Sciatic nerve (tissue), 2 donors: ENCODE results near the gene C1orf21. TPM values are rescaled to one million over a fixed set of nuclear protein-coding genes. Genes with fewer than 3 reads are reported as not detected.

Source experiments
- ATAC-seq: fragments of 200-7000 bp; cut with Tn5 transposase; one replicate; pipeline ENCODE4 v1.9.1; 2020; ENCODE audit warnings: mild to moderate bottlenecking, moderate library complexity
- DNase-seq: peaks from one replicate; pipeline ENCODE4 v3.0.0-alpha.2; 2020; ENCODE audit warnings: low spot score
- intact Hi-C: fragments of 100-400 bp; cut with DNase I; formaldehyde crosslinking; loops from one replicate; pipeline ENCODE4 v1.14.2; 2022
- total RNA-seq: library from RNA; stranded (reverse); fragmentation: NEBNext Ultra II Directional; extraction: Animal tissue kit (Norgen Biotek cat#: 25700); gene quantifications from one replicate; pipeline ENCODE4 v1.2.1, GENCODE V29; 2021
- donor health status: DM: no; HTN: no; CAD: no.
- donor health status: DM: no; HTN: no; CAD: no.

C1orf21 gene
- total RNA-seq, 1 donor from 2014 or later, result 81.0 TPM

DNA sequence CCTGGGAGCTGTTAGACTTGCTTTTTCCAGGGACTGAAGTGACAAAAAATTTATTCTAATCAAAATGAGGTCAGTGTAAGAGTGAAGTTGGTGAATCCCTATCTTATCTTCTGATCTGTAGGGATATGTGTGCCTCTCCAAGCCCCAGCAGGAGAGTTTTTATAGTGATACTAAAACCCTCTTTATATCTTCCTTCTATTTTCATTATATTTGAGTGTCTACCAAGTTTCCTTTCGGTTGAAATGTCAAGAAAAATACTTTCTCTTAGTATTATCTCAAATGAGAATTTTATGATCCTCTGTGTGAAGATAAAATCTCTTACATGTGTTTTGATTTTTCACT, 18.9 kb downstream of the C1orf21 start:
- intact Hi-C loops, result loop anchor here (5.0 kb wide), 1 partner anchor 1563 kb away; no protein-coding TSS in a partner anchor
- DNase-seq (no peak), ATAC-seq (no peak)

DNA sequence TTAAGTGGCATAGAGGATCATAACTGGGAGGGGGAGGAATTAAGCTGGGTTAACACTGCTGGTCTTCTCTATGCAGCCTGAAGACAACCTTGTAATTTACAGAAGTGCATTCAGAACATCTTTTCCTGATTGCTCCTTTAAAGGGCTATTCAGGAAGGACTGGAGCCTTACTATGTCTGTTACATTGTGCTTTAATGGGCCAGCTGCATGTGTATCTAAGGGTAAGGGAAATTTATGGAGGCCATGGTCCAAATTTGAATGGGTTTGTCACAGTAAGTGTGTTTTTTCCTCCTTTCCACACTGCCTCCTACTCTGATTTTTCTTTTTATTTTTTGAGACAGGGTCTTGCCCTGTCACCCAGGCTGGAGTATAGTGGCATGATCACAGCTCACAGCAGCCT, 19.6 kb downstream of the C1orf21 start:
- DNase-seq (no peak), ATAC-seq (no peak)
- intact Hi-C loops, result loop anchor here (5.0 kb wide), 1 partner anchor 1564 kb away; no protein-coding TSS in a partner anchor

DNA sequence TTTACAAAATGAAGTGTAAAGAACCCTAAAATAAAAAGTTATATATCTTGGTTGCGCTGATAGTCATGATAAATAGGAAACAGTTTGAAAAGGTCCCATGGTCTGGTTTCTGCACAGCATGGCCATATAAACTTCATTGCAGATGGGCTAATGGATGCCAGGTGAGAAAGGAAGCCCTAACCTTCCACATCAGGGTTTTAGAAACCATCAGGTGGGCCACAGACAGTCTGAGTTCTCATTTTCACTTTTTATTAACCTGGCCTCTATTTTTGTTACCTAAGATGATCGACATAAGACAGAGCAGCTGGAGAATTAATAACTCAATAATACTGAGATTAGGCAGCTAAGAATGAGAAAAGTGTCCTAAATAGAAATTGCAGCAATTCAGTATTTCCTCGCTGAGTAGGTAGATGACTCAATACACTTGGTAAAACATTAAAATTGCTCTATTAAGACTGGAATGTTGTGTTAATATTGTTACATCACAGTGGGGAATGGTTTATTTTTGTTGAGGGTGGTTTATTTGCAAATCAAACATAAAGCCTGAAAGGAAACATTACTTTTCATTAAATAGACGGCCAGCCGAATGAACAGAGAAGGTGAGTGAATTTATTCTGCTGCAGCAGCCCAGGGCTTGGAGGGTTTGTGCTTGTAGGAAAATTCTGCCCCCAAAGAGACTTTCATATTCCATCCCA, 21.1 kb downstream of the C1orf21 start:
- DNase-seq, result no peak
- intact Hi-C loops, result loop anchor here (5.0 kb wide), 1 partner anchor 1566 kb away; no protein-coding TSS in a partner anchor
- peak; percentile 48 for ATAC-seq

DNA sequence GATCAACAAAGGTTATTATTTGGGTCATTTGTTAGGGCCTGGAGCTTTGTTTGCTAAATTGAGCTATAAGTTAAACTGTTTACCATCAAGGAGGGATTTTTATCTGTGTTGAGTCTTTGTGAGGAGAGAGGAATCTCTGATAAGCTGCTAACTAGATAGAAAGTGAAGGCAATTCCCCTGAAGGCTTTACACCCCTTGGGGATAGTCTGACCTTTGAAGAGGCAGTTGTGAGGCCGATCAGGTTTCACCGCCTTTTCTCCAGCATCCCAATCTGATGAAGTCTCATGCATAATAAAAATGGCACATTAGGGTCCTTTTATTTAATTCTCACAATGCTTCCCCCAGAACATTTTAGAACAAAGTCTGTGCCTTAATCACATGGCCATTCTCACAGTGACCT, 21.8 kb downstream of the C1orf21 start:
- ATAC-seq, result peak; percentile 23
- intact Hi-C loops, result loop anchor here (5.0 kb wide), 1 partner anchor 1566 kb away; no protein-coding TSS in a partner anchor
- DNase-seq, result no peak

- no peak for DNase-seq
- intact Hi-C loops, result loop anchor here (5.0 kb wide), 1 partner anchor 1567 kb away; no protein-coding TSS in a partner anchor
- peak; percentile 44 for ATAC-seq
Observed at GRCh38 chr1:184409011-184409410, 22.2 kb downstream of the C1orf21 start.

DNA sequence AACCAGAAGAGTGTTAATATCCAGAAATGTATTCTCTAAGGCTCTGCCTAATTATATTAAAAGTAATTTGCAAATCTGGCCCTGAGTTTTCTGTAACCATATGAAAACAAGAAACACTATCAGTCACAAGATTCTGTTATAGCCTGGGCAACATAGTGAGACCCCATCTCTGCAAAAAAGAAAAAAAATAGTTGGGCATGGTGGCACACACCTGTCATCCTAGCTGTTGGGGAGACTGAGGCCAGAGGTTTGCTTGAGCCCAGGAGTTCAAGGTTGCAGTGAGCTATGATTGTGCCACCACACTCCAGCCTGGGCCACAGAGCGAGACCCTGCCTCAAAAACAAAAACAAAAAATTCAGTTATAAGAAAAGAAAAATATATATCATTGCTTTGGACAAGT, 25.6 kb downstream of the C1orf21 start:
- DNase-seq (no peak), ATAC-seq (no peak)
- intact Hi-C loops, result no loop called here

DNA sequence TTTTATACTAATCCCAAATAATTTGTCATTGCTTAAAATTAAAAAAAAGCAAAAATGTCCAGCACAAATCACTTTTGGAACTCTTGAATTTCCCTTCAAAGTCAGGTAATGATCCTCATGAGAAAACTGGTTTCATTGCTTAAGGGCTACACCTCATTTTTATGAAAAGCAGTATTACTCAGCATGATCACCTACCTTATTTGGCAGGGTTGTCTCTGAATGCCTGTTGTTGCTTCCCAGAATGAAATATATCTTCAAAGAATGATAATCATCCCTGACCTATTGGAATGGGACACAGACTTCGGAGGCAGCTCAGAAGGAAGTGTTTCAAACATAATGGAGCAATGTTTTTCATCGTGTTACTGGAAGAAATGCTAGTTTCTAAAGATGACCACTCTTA, 29.7 kb downstream of the C1orf21 start:
- ATAC-seq, result no peak
- no peak for DNase-seq
- intact Hi-C loops, result no loop called here

DNA sequence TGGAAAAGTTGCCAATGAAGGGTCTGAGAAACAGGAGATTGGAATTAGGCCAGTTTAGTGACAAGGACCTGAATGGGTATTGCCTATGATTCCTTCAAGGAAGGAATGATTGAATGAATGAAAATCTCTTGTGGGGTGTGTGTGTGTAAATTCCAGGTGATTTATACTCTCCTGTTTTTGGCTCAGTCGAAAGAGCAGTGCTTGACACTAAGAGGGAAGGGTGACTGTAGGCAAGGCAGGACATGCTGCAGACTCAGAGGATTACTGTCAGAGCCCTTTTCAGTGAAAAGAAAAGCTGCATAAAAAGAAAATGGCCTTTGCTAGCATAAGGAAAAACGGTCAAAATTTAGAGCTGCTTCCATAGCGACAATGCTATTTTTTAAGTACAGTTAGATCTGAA, 30.1 kb downstream of the C1orf21 start:
- intact Hi-C loops, result no loop called here
- ATAC-seq (no peak), DNase-seq (no peak)

DNA sequence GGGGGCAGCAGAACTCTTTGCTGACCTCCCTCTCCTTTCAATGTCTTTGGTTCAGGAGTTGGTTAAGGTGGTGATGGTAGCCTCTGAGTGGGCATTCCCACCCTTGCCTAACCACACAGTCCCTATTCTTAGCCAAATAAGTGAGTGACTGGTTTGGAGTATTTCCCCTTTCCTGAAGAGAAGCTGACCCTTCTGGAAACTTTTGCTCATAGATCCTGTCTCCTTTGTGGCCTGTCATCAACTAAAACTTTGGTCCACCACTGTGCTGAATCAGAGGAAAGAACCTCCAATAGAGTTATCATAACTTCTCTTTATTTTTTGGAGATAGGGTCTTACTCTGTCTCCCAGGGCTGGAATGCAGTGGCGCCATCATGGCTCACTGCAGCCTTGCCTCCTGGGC, 31.1 kb downstream of the C1orf21 start:
- ATAC-seq (peak; percentile 21), DNase-seq (no peak)
- intact Hi-C loops, result no loop called here

- no peak for DNase-seq
- no peak for ATAC-seq
- intact Hi-C loops, result no loop called here
Observed at GRCh38 chr1:184418652-184419349, 32.0 kb downstream of the C1orf21 start.

GRCh38 chr1:184419350-184420161, 32.7 kb downstream of the C1orf21 start:
- peak; percentile 31 for ATAC-seq
- intact Hi-C loops, result no loop called here
- DNase-seq, result no peak

DNA sequence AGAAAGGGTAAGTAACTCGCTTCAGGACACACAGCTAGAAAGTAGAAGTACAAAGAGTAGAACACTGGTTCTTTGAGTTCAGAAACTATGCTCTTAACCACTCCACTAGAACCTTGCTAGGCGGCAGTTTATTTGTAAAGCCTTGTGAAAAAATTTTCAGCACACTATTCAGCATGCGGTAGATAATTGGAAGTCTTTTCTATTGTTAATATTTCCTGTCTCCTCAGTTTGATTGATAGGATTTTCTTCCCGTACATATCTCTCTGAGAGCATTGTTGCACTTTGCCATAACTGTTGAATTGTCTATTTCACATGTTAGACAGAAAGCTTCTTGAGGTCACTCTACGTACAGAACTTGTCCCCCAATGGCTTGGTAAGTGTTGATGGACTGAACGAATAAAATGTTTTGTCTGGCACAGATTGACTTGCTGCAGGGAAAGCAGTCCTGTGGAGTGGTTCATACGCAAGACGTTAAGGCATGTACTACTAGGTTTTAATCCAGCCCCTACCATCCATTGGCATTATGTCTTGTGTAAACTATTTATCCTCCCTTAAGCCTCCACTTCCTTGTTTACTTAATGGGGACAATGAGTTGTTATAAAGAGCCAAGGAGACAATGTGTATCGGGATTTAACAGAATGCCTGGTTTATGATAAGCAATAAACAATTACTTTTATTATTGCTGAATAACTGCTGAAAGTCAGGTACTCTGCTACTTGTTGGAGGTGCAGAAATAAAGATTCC, 35.8 kb downstream of the C1orf21 start:
- DNase-seq, result no peak
- intact Hi-C loops, result no loop called here
- no peak for ATAC-seq

- ATAC-seq (no peak), DNase-seq (no peak)
- intact Hi-C loops, result no loop called here
Observed at GRCh38 chr1:184423649-184424048, 36.8 kb downstream of the C1orf21 start.

DNA sequence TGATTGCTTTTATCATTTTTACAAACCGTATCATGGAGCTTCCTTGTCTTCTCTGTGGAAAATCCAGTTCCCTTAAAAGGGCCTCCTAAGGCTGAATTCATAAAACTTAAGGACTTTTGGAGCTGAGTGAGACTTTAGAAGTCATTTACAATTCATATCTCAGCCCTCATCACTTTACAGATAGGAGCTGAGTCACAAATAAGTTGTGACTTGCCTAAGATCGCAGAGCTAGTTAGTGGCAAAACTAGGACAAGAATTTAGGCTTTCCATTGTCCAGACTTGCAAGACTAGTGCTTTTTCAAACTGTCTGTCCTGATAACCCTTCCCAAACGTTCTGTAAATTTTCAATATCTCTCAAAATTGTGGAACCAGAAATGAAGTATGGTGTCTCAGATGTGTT, 37.3 kb downstream of the C1orf21 start:
- ATAC-seq (no peak), DNase-seq (no peak)
- intact Hi-C loops, result no loop called here

DNA sequence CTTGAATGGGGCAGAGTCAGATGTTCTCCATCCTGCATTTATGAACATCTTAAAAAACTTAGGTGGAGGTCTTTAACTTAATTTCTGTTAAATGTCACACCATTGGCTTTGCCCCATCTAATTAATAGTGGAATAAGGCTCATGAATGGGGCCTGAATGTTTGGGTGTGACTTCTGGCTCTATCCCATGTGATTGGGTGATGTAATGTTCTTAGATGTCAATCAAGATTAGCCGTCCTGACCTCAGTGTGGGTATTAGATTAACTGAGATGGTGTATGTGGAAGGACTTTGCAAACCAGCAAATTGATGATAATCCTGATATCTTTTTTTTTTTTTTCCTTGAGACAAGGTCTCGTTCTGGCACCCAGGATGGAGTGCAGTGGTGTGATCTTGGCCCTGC, 38.1 kb downstream of the C1orf21 start:
- ATAC-seq, result no peak
- intact Hi-C loops, result no loop called here
- no peak for DNase-seq

- intact Hi-C loops, result no loop called here
- DNase-seq (no peak), ATAC-seq (peak; percentile 42)
Observed at GRCh38 chr1:184425449-184426277, 38.8 kb downstream of the C1orf21 start.

DNA sequence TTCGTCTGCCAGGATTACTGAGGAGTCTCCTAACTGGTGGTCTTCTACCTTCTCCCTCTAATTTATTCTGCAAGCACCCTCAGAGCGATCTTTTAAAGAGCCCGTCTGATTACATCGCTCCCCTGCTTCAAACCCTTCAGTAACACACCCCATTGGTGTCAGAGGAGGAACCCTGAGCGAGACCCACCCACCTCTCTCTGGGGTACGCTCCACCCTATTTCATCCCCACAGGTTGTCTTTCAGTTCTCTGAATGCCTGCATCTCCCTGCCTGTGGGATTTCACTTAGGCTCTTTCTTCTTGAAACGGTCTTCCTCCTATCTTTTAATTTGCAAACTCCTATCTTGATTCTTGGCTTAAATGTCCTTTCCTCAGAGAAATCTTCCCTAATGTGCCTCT, 39.4 kb downstream of the C1orf21 start:
- DNase-seq (no peak), ATAC-seq (no peak)
- intact Hi-C loops, result no loop called here

DNA sequence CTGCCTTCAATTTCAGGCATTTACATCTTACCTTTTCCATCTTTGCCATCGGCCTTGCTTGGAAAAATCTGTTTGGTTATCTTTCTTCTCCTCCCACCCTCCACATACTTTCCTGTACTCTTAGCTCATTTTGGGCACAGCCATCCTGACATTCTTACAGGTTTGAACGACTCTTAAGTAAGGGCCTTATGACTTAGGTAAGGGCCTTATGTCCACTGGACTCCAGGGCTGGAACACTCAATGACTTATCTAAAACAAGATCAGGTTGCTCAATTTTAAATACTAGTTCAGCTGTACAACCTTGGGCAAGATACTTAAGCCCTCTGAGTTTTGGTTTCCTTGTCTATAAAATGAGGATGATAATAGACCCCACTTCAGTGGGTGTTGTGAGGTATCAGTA, 40.9 kb downstream of the C1orf21 start:
- DNase-seq (no peak), ATAC-seq (no peak)
- intact Hi-C loops, result no loop called here
